Fibroblast of skin of right biceps (primary cell): ENCODE measurements around the gene GABARAPL1.

Experiments used
- DNase-seq: peaks from one replicate; pipeline ENCODE4 v3.0.0-alpha.2; 2013

GABARAPL1 gene

GRCh38 chr12:10235761-10236631 lies 23.3 kb downstream of the GABARAPL1 start:
- DNase-seq, result peak; percentile 36

- DNase-seq, result no peak
Observed at GRCh38 chr12:10236720-10237119, 24.0 kb downstream of the GABARAPL1 start.

GRCh38 chr12:10238526-10238925 lies 25.8 kb downstream of the GABARAPL1 start:
- DNase-seq, result no peak

GRCh38 chr12:10241290-10241689 lies 28.6 kb downstream of the GABARAPL1 start:
- DNase-seq, result no peak

- DNase-seq, result no peak
Observed at GRCh38 chr12:10241727-10242126, 29.1 kb downstream of the GABARAPL1 start.

- DNase-seq, result no peak
Observed at GRCh38 chr12:10242539-10242938, 29.9 kb downstream of the GABARAPL1 start.

GRCh38 chr12:10243818-10244520 lies 31.3 kb downstream of the GABARAPL1 start:
- DNase-seq, result no peak

GRCh38 chr12:10247436-10248058 lies 34.9 kb downstream of the GABARAPL1 start:
- DNase-seq, result no peak

GRCh38 chr12:10249690-10250455 lies 37.2 kb downstream of the GABARAPL1 start:
- no peak for DNase-seq

GRCh38 chr12:10251669-10252068 lies 39.0 kb downstream of the GABARAPL1 start:
- no peak for DNase-seq

GRCh38 chr12:10252201-10252600 lies 39.5 kb downstream of the GABARAPL1 start:
- DNase-seq, result no peak

- no peak for DNase-seq
Observed at GRCh38 chr12:10256064-10256463, 43.4 kb downstream of the GABARAPL1 start.

GRCh38 chr12:10260927-10261326 lies 48.2 kb downstream of the GABARAPL1 start:
- DNase-seq, result no peak

- DNase-seq, result no peak
Observed at GRCh38 chr12:10268037-10268436, 55.4 kb downstream of the GABARAPL1 start.

- no peak for DNase-seq
Observed at GRCh38 chr12:10272467-10272866, 59.8 kb downstream of the GABARAPL1 start.
